Uterus (tissue), 4 donors: ENCODE data around the gene TNS2. TPM values are rescaled to one million over a fixed set of nuclear protein-coding genes. Genes with fewer than 3 reads are reported as not detected.

Experiments used
- DNase-seq, 2 donors: peaks; one replicate each; pipeline ENCODE4 v3.0.0-alpha.2; 2019 to 2020
- H3K27ac ChIP-seq, 2 donors: fragments of 200-600 bp; sonication (generic); 1 replicate in 1 of 2; 2 replicates in 1 of 2; pipeline ENCODE4 v1.5.1; 2016 to 2018
- H3K27me3 ChIP-seq, 2 donors: fragments of 200-600 bp; sonication (generic); one replicate each; pipeline ENCODE4 v1.5.1; 2018 to 2019; ENCODE audit warnings: control low read depth in 1 of 2
- H3K36me3 ChIP-seq, 2 donors: fragments of 200-600 bp; sonication (generic); one replicate each; pipeline ENCODE4 v1.5.1; 2019; ENCODE audit warnings: control low read depth in 1 of 2
- H3K4me1 ChIP-seq, 2 donors: fragments of 200-600 bp; sonication (generic); one replicate each; pipeline ENCODE4 v1.5.1; 2018 to 2019; ENCODE audit warnings: control low read depth in 1 of 2
- H3K4me3 ChIP-seq, 2 donors: fragments of 200-600 bp; sonication (generic); 1 replicate in 1 of 2; 2 replicates in 1 of 2; pipeline ENCODE4 v1.5.1; 2018 to 2019; ENCODE audit warnings: mild to moderate bottlenecking in 1 of 2
- H3K9me3 ChIP-seq, 2 donors: fragments of 200-600 bp; sonication (generic); one replicate each; pipeline ENCODE4 v1.5.1; 2019; ENCODE audit warnings: control low read depth in 1 of 2
- CTCF ChIP-seq, 4 experiments: fragments of 200-600 bp in 2 of 4; fragments of 450-650 bp in 2 of 4; sonication (generic) in 2 of 4; IDR thresholded peaks; one replicate each; pipeline ENCODE4 v1.5.1; 2016 to 2019; ENCODE audit warnings: antibody characterized with exemption in 4 of 4, mild to moderate bottlenecking in 2 of 4, moderate library complexity in 1 of 4
- POLR2A ChIP-seq, 2 donors: fragments of 450-650 bp; IDR thresholded peaks; one replicate each; pipeline ENCODE4 v1.6.1; 2016; ENCODE audit warnings: antibody characterized with exemption in 2 of 2, mild to moderate bottlenecking in 1 of 2, moderate library complexity in 1 of 2
- intact Hi-C: fragments of 100-400 bp; cut with DNase I; formaldehyde crosslinking; loops from one replicate; pipeline ENCODE4 v1.15.1; 2023; ENCODE audit warnings: low total_unique reads
- total RNA-seq, 4 donors: library from RNA; depleted of rRNA in 3 of 4; stranded (reverse); fragments of >200 nt in 3 of 4; gene quantifications; one replicate each; pipeline versions ENCODE4 v1.1.0 to v1.2.4, GENCODE V29; 2014 to 2023
- donor health status: DM: yes; HTN: yes; CAD: no.

TNS2 gene
- total RNA-seq, 4 donors from 2014 or later, result 64.0 to 394 (median 112) TPM

- Histone ChIP-seq H3K9me3 (no peaks in the 10 kb centered on the region), H3K4me1 (peaks cover 10 to 26% of the 10 kb centered on the region in 2 donors), H3K27me3 (no peaks in the 10 kb centered on the region), H3K36me3 (no peaks in the 10 kb centered on the region), H3K4me3 (no peak overlapping the region), H3K27ac (peak overlapping the region; percentile 26 to 89)
- peak in 1 of 2 donors; percentile 11 for DNase-seq
- TF ChIP-seq CTCF (IDR thresholded peaks at IDR 0.05), result no peak
- TF ChIP-seq POLR2A (IDR thresholded peaks at IDR 0.05), result no peak
- intact Hi-C loops, result no loop called here
These were observed 27.2 kb downstream of the TNS2 start for GRCh38 chr12:53077030-53077429.

- peak overlapping the region; percentile 66 to 69 for H3K4me3 ChIP-seq
- H3K27me3 ChIP-seq, result no peaks in the 10 kb centered on the region
- H3K9me3 ChIP-seq, result no peaks in the 10 kb centered on the region
- peak overlapping the region; percentile 89 to 93 for H3K27ac ChIP-seq
- no peak for TF ChIP-seq POLR2A (IDR thresholded peaks at IDR 0.05)
- no peak for TF ChIP-seq CTCF (IDR thresholded peaks at IDR 0.05)
- DNase-seq, result no peak
- no peaks in the 10 kb centered on the region for H3K36me3 ChIP-seq
- H3K4me1 ChIP-seq, result peaks cover 0 to 16% of the 10 kb centered on the region in 2 donors
- intact Hi-C loops, result no loop called here
These were observed 28.8 kb downstream of the TNS2 start for GRCh38 chr12:53078425-53079225.

- H3K27ac ChIP-seq, result peak within 1 kb of the TSS; percentile 89 to 93
- peak within 1 kb of the TSS; percentile 66 to 69 for H3K4me3 ChIP-seq
- no peaks in the 10 kb centered on the region for H3K27me3 ChIP-seq
- H3K4me1 ChIP-seq, result peaks cover 0 to 10% of the 10 kb centered on the region in 2 donors
- peak; percentile 86 to 90 for TF ChIP-seq POLR2A (IDR thresholded peaks at IDR 0.05)
- TF ChIP-seq CTCF (IDR thresholded peaks at IDR 0.05), result peak in 1 of 4 experiments; percentile 6
- DNase-seq, result peak; percentile 97 to 98
- no peaks in the 10 kb centered on the region for H3K36me3 ChIP-seq
- no peaks in the 10 kb centered on the region for H3K9me3 ChIP-seq
- intact Hi-C loops, result no loop called here
These were observed 29.6 kb downstream of the TNS2 start, which contains the start of gene SPRYD3 for GRCh38 chr12:53079226-53080117. SPRYD3 (minus strand) TSS chr12:53079390; CDS start chr12:53079333, 57 bp downstream.

GRCh38 chr12:53082637-53083175, 32.8 kb downstream of the TNS2 start:
- H3K36me3 ChIP-seq, result no peaks in the 10 kb centered on the region
- H3K27me3 ChIP-seq, result no peaks in the 10 kb centered on the region
- no peaks in the 10 kb centered on the region for H3K9me3 ChIP-seq
- no peak for DNase-seq
- no peak overlapping the region for H3K27ac ChIP-seq
- no peak overlapping the region for H3K4me3 ChIP-seq
- intact Hi-C loops, result no loop called here
- TF ChIP-seq POLR2A (IDR thresholded peaks at IDR 0.05), result no peak
- no peak for TF ChIP-seq CTCF (IDR thresholded peaks at IDR 0.05)
- peaks cover 0 to 3% of the 10 kb centered on the region in 2 donors for H3K4me1 ChIP-seq
